B cell (primary cell): ENCODE results near the gene DIP2A.

ENCODE experiments used
- CTCF ChIP-seq: fragments of 200-600 bp; IDR thresholded peaks from one replicate; pipeline ENCODE4 v1.8.0; 2022; ENCODE audit warnings: antibody characterized with exemption, mild to moderate bottlenecking
- EZH2 ChIP-seq: IDR thresholded peaks from 2 replicates; pipeline ENCODE4 v1.6.1; 2012; ENCODE audit warnings: borderline replicate concordance, low read depth, mild to moderate bottlenecking, moderate library complexity, low read length; ENCODE audit not compliant: insufficient read depth, poor library complexity, severe bottlenecking

GRCh38 chr21:46421191-46421750 lies 37.4 kb upstream of the DIP2A start:
- TF ChIP-seq CTCF (no peak), EZH2 (no peak)
